ENCODE results near the gene LILRA5. TPM values are rescaled to one million over a fixed set of nuclear protein-coding genes. Genes with fewer than 3 reads are reported as not detected.

Gene LILRA5
- polyA plus RNA-seq, 1 donor (not counting 4 experiments of a cell fraction or from before 2014, with no cell fraction given) = not detected

DNA sequence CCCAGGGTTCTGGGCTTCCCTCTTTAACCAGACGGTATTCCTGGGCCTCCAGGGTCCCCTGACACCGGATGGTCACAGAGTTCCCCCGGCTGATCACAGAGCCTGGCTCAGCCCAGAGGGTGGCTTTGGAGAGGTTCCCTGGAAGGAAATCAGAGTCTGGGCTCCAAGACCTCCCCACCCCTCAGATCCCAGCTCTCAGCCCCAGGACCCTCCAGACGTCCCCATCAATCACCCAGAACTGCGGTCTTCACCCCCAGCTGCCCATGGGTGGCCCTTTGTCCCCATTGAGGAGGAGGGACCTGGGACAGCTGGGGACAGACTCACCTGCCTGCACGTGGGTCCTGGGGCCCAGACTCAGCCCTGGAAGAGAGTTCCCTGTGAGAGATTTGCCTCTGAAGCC is 955 bp downstream of the LILRA5 start:
- no peaks in the 10 kb centered on the region for H3K27me3 ChIP-seq (ENCODE audit: control insufficient read depth, extremely low read depth, insufficient read depth, low read length)
- no peaks in the 10 kb centered on the region for H3K36me3 ChIP-seq (ENCODE audit: control insufficient read depth in 2 of 2, extremely low read depth in 1 of 2, insufficient read depth in 2 of 2, low read length in 2 of 2)
- H3K9me3 ChIP-seq (ENCODE audit: control insufficient read depth, low read depth, low read length) = no peaks in the 10 kb centered on the region
- dilution Hi-C loops (cut with MboI; ENCODE audit: extremely low pct_ligation_motif_present, low sequenced_read_pairs) = no loop called here
- no peak overlapping the region for H3K4me3 ChIP-seq (ENCODE audit: control insufficient read depth in 2 of 3, extremely low read depth in 1 of 3, insufficient read depth in 2 of 3, low read depth in 1 of 3, low read length in 3 of 3)
- H3K9ac ChIP-seq (ENCODE audit: control insufficient read depth, extremely low read depth, insufficient read depth, low read length) = no peak overlapping the region
- no peak overlapping the region for H3K27ac ChIP-seq (ENCODE audit: control insufficient read depth, insufficient read depth, low read length)
- no peaks in the 10 kb centered on the region for H3K79me2 ChIP-seq (ENCODE audit: control insufficient read depth, insufficient read depth, low read length)
- H3K9me1 ChIP-seq (ENCODE audit: control insufficient read depth, extremely low read depth, insufficient read depth, low read length) = no peaks in the 10 kb centered on the region
- no peak for TF ChIP-seq CTCF (optimal IDR thresholded peaks at IDR 0.05 in 1 of 3, IDR thresholded peaks at IDR 0.05 in 1 of 3, conservative IDR thresholded peaks at IDR 0.05 in 1 of 3; ENCODE audit: extremely low read depth in 1 of 3, insufficient read depth in 2 of 3, low read length in 3 of 3)
- no peak for TF ChIP-seq EZH2 (IDR thresholded peaks at IDR 0.05; ENCODE audit: low read length)
- FAIRE-seq = no peak
- H3K4me2 ChIP-seq (ENCODE audit: control insufficient read depth, extremely low read depth, insufficient read depth, low read depth, low read length) = no peak overlapping the region
- H3K4me1 ChIP-seq (ENCODE audit: control insufficient read depth, extremely low read depth, insufficient read depth, low read length) = no peaks in the 10 kb centered on the region
- H2AFZ ChIP-seq (ENCODE audit: control insufficient read depth, low read length) = no peak overlapping the region
- no peak for DNase-seq (ENCODE audit: low read depth, low spot score)
- no peaks in the 10 kb centered on the region for H4K20me1 ChIP-seq (ENCODE audit: control insufficient read depth, extremely low read depth, insufficient read depth, low read length)

- no peak overlapping the region for H3K9ac ChIP-seq (ENCODE audit: control insufficient read depth, extremely low read depth, insufficient read depth, low read length)
- no peak overlapping the region for H2AFZ ChIP-seq (ENCODE audit: control insufficient read depth, low read length)
- H4K20me1 ChIP-seq (ENCODE audit: control insufficient read depth, extremely low read depth, insufficient read depth, low read length) = no peaks in the 10 kb centered on the region
- no peak for DNase-seq (ENCODE audit: low read depth, low spot score)
- TF ChIP-seq EZH2 (IDR thresholded peaks at IDR 0.05; ENCODE audit: low read length) = no peak
- TF ChIP-seq CTCF (optimal IDR thresholded peaks at IDR 0.05 in 1 of 3, IDR thresholded peaks at IDR 0.05 in 1 of 3, conservative IDR thresholded peaks at IDR 0.05 in 1 of 3; ENCODE audit: extremely low read depth in 1 of 3, insufficient read depth in 2 of 3, low read length in 3 of 3) = no peak
- no peak overlapping the region for H3K27ac ChIP-seq (ENCODE audit: control insufficient read depth, insufficient read depth, low read length)
- H3K9me1 ChIP-seq (ENCODE audit: control insufficient read depth, extremely low read depth, insufficient read depth, low read length) = no peaks in the 10 kb centered on the region
- no peaks in the 10 kb centered on the region for H3K79me2 ChIP-seq (ENCODE audit: control insufficient read depth, insufficient read depth, low read length)
- no peak overlapping the region for H3K4me2 ChIP-seq (ENCODE audit: control insufficient read depth, extremely low read depth, insufficient read depth, low read depth, low read length)
- no peaks in the 10 kb centered on the region for H3K27me3 ChIP-seq (ENCODE audit: control insufficient read depth, extremely low read depth, insufficient read depth, low read length)
- no peaks in the 10 kb centered on the region for H3K9me3 ChIP-seq (ENCODE audit: control insufficient read depth, low read depth, low read length)
- H3K36me3 ChIP-seq (ENCODE audit: control insufficient read depth in 2 of 2, extremely low read depth in 1 of 2, insufficient read depth in 2 of 2, low read length in 2 of 2) = no peaks in the 10 kb centered on the region
- no peaks in the 10 kb centered on the region for H3K4me1 ChIP-seq (ENCODE audit: control insufficient read depth, extremely low read depth, insufficient read depth, low read length)
- no peak for FAIRE-seq
- dilution Hi-C loops (cut with MboI; ENCODE audit: extremely low pct_ligation_motif_present, low sequenced_read_pairs) = no loop called here
- no peak overlapping the region for H3K4me3 ChIP-seq (ENCODE audit: control insufficient read depth in 2 of 3, extremely low read depth in 1 of 3, insufficient read depth in 2 of 3, low read depth in 1 of 3, low read length in 3 of 3)
Measured at GRCh38 chr19:54311486-54311885, 1.5 kb downstream of the LILRA5 start.
